HUES6 (cell line): ENCODE results near the gene GFY.

Experiments used
- H3K27ac ChIP-seq: 2 replicates; pipeline ENCODE4 v1.7.0; 2013; ENCODE audit warnings: low read depth, mild to moderate bottlenecking, low read length, inconsistent platforms
- H3K27me3 ChIP-seq: 2 replicates; pipeline ENCODE4 v1.6.1; 2013; ENCODE audit warnings: low read length; ENCODE audit not compliant: control insufficient read depth, insufficient read depth
- H3K36me3 ChIP-seq: 2 replicates; pipeline ENCODE4 v1.6.1; 2013; ENCODE audit warnings: low read length; ENCODE audit not compliant: control insufficient read depth, insufficient read depth
- H3K4me1 ChIP-seq: 2 replicates; pipeline ENCODE4 v1.6.1; 2013; ENCODE audit warnings: low read length; ENCODE audit not compliant: control insufficient read depth, insufficient read depth
- H3K4me3 ChIP-seq: 2 replicates; pipeline ENCODE4 v1.5.1; 2013; ENCODE audit warnings: low read depth, low read length
- H3K9ac ChIP-seq: one replicate; pipeline ENCODE4 v1.6.1; 2013; ENCODE audit warnings: mild to moderate bottlenecking, low read length
- H3K9me3 ChIP-seq: 2 replicates; pipeline ENCODE4 v1.6.1; 2013; ENCODE audit warnings: low read depth, low read length; ENCODE audit not compliant: control insufficient read depth, insufficient read depth

The GFY gene

DNA sequence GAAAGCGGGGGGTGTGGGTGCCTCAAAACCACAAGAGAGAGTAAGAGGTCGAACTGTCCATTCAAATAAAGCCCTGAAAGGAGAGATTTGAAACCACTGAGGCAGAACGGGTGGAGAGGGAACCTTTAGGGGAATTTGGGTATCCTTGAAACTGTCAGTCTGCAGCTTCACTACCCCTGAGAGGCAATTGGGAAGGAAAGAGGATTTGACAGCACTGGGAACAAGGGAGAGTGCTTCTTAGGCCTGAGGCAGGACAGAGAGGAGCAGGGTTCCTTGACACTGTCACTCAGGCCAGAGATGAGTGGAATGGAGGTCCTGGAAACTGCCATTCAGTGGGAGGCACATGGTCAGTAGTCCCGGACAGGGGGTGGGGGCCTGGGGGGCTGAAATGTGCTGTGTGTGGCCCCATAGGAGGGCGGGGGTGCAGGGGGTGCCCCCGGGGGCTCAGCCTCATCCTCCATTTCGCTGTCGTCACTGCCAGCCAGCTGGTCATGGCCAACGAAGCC, 5.0 kb downstream of the GFY start:
- Histone ChIP-seq H3K9ac (no peak overlapping the region), H3K9me3 (no peaks in the 10 kb centered on the region), H3K4me1 (peaks cover 39% of the 10 kb centered on the region), H3K4me3 (no peak overlapping the region), H3K36me3 (no peaks in the 10 kb centered on the region), H3K27me3 (peaks cover 98% of the 10 kb centered on the region), H3K27ac (no peak overlapping the region)

DNA sequence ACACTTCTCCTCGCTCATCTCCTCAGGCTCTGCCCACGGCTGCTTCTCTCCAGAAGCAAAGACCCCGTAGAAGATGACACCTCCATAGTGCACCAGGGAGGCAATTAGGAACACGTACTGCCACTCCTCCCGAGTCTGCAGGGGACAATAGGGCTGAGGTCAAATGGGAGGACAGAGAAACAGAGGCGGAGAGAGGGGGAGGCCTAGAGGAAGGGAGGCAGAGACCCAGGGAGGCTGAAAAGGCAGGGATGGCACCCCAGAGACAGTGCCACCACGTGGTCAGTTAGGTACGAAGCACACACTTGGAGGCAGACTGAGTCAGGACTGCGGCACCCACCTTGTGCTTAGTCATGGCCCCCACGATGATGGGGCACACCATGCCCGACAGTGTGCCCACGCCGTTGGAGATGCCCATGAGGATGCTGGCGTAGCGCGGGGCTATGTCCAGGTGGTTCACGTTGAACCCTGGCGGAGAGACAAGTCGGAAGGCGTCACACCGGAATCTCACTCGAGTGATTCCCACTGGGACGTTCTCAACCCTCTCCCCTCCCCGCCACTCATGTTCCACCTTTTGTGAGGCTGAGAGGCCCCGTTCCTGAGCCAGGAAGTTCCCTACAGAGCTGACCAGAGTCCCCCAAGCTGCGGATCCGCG, 5.6 kb downstream of the GFY start:
- Histone ChIP-seq H3K9me3 (no peaks in the 10 kb centered on the region), H3K27ac (no peak overlapping the region), H3K27me3 (peaks cover 98% of the 10 kb centered on the region), H3K4me1 (peaks cover 35% of the 10 kb centered on the region), H3K4me3 (no peak overlapping the region), H3K9ac (no peak overlapping the region), H3K36me3 (no peaks in the 10 kb centered on the region)

DNA sequence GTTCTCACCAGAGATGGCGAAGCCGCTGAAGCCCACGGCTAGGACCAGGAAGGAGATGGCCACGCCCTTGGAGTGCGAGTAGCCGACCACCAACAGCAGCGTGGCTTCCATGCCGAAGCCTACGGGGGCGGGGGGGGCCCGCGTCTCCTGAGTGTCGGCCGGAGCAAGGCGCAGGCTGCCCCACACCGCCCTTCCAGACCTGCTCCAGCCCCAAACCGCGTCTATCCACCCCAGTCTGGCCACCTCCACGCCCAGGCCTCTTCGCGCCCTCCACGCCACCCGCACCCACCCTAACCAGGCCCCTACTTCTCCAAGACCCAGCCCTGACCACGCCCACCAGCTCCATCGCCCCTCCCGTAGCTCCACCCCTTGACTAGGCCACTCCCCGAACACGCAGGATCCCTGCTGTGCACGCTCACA, 6.2 kb downstream of the GFY start:
- Histone ChIP-seq H3K4me1 (peaks cover 37% of the 10 kb centered on the region), H3K36me3 (no peaks in the 10 kb centered on the region), H3K9me3 (no peaks in the 10 kb centered on the region), H3K27me3 (peaks cover 98% of the 10 kb centered on the region), H3K27ac (no peak overlapping the region), H3K9ac (no peak overlapping the region), H3K4me3 (no peak overlapping the region)

DNA sequence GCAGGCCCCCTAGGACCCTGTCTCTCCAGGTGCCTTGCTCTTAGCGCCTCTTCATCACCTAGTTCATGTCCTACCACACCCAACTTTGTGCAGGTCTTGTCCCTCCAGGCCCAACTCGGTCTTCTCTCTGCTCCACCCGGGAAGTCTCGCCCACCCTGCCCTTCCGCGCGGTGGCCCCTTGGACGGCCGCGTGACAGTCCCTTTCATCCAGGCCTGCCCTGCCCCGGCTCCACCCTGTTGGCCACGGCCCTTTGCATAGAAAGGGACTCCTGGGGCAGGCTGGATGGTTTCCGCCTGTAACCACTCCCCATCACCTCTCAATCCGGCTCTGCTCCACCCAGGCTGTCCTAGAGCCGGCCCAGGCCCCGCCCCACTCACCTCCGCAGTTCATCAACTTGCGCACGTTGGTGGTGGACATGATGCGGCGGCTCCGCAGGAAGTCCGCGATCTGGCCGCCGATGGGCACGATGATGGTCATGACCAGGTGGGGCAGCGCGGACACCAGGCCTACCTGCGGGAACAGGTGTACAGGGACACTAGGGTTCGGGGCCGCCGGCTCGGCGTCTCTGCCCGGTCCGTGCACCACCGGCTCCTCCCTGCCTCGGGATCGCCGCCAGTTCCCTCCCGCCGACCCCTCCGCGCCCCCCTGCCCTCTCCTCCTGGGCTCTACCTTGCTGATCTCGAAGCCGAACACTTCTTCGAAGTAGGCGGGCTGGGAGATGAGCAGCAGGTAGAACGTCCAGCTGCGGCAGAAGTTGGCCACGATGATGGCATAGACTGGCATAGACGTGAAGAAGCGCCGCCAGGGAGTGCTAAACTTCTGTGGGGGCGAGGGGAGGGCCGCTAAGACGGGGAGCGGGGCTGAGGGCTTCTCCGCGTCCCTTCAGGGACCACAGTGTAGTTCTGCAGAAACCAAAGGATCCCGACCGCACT, 7.2 kb downstream of the GFY start:
- Histone ChIP-seq H3K9ac (no peak overlapping the region), H3K27ac (no peak overlapping the region), H3K9me3 (no peaks in the 10 kb centered on the region), H3K4me1 (peaks cover 34% of the 10 kb centered on the region), H3K27me3 (peaks cover 98% of the 10 kb centered on the region), H3K4me3 (peak overlapping the region; percentile 68), H3K36me3 (no peaks in the 10 kb centered on the region)

DNA sequence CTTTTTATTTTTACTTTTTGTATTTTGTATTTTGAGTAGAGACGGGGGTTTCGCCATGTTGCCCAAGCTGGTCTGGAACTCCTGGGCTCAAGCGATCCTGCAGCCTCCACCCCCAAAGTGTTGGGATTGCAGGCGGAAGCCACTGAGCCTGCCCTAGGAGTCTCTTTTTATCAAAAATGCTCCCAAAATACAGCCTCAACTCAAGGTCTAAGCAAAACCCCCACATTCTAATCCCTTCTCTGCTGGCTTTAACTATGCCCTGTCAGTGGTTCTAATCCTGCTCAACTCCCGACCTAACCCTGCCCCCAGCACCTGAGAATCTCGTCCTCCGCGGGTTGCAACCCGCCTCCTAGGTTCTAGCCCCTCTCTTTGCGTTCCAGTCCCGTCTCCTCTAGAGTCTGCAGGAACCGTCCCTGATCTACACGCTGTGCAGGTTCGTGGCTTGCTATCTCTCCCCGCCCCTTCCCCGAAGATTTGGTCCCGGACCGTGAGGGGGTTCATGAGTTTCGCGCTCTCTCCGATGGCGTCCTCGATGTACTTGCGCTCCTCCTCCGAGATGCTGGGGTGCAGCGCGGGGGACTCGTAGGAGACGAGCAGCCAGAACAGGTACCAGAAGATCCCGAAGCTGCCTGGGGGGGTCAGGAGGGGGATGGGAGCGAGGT, 8.2 kb downstream of the GFY start:
- Histone ChIP-seq H3K27ac (no peak overlapping the region), H3K9ac (no peak overlapping the region), H3K27me3 (peaks cover 98% of the 10 kb centered on the region), H3K4me1 (peaks cover 28% of the 10 kb centered on the region), H3K9me3 (no peaks in the 10 kb centered on the region), H3K4me3 (peak overlapping the region; percentile 68; the same call in 1 of the 2 replicates), H3K36me3 (no peaks in the 10 kb centered on the region)

DNA sequence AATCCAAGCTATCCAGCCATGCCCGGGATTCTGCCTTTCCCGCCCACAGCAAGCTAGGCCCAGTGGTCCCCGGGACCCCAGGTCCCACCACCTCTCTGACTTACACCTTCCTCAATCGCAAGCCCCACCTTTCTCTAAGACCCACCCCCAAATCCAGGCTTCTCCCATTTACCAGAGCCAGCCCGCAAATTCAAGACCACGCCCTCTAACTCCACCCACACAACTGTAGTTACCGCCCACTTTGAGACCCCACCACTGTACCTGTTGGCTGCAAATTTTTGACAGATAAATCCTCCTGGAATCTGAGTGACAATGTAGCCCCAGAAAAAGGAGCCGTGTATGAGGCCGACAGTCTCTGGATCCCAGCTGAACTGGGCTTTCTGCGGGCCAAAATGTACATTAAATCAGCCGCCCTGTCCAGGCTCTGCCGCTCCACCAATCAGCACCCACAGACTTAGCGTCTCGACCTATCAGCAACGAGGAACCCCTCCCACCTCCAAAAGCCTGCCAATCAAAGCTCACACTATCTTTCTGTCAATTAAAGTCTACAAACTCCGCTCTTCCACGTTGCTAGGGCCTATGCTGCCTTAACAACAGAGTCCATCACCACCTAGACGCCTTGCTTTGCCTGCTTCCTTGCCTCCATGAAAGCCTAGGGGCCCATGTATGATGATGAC, 9.9 kb downstream of the GFY start:
- Histone ChIP-seq H3K9me3 (no peaks in the 10 kb centered on the region), H3K27me3 (peaks cover 99% of the 10 kb centered on the region), H3K27ac (no peak overlapping the region), H3K36me3 (no peaks in the 10 kb centered on the region), H3K9ac (no peak overlapping the region), H3K4me3 (no peak overlapping the region), H3K4me1 (peaks cover 26% of the 10 kb centered on the region)

DNA sequence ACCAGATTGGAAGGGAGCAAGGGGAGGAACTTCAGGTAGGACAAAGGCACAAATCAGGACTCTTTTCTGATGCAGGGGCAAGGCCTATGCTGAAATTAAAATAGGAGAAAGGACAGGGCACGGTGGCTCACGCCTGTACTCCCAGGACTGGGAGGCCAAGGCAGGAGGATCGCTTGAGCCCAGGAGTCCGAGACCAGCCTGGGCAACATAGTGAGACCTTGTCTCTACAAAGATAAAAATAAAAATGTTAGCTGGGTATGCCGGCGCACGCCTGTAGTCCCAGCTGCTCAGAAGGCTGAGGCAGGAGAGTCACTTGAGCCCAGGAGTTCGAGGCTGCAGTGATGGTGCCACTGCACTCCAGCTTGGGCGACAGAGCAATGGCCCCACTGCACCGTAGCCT, 10.5 kb downstream of the GFY start:
- H3K4me3 ChIP-seq = peak overlapping the region; percentile 36; the same call in 1 of the 2 replicates
- peaks cover 28% of the 10 kb centered on the region for H3K4me1 ChIP-seq
- no peak overlapping the region for H3K27ac ChIP-seq
- H3K36me3 ChIP-seq = no peaks in the 10 kb centered on the region
- peaks cover 99% of the 10 kb centered on the region for H3K27me3 ChIP-seq
- no peak overlapping the region for H3K9ac ChIP-seq
- H3K9me3 ChIP-seq = no peaks in the 10 kb centered on the region

DNA sequence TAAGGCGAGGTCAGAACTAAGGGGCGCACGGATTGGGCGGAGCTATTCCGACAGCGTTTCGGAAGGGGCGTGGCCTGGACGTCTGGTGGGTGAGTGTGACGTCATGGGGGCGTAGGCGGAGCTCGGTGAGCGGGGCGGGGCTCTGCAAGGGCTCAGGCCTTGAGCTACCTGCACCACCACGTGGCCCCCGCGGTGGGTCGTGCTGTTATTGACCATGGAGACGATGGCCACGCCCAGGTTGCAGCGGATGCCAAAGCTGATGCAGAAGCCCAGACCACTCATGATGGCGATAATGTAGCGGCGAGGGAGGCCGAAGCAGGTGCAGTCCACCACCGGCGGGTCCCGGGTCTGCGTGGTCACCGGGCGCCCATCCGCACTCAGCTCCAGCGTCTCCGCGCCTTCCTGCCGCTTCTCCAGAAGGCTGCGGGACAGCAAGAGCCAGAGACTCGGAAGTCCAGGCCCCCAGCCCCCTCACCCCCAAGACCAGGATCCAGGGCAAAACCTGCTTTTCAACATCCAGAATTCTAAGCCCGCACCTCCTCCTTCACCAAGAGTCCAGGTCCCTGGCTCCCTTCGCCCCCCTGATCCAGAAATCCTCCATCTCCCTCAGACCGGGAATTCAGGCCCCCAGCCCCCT, 11.3 kb downstream of the GFY start:
- Histone ChIP-seq H3K27me3 (peaks cover 97% of the 10 kb centered on the region), H3K9me3 (no peaks in the 10 kb centered on the region), H3K27ac (no peak overlapping the region), H3K9ac (no peak overlapping the region), H3K36me3 (no peaks in the 10 kb centered on the region), H3K4me1 (peaks cover 32% of the 10 kb centered on the region), H3K4me3 (peak overlapping the region; percentile 36)

DNA sequence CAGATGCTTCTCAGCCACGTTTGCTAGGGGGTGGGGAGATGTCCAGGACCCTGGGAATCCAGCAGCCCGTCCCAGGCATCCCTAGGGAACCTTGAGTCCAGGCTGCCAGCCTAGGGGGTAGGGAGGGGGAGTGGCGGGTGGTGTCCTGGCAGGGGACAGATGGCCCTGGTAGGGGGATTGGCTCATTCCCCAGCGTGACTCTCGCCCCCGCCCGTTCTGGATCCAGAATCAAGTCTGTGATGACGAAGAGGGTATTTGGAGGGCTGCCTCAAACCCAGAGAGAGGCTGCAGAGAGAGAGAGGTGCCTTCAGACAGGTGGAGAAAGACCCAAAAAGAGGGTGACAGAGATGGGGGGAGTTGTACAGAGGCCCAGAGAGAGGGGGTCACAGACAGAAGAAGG, 12.0 kb downstream of the GFY start:
- Histone ChIP-seq H3K4me3 (no peak overlapping the region), H3K27ac (no peak overlapping the region), H3K27me3 (peaks cover 98% of the 10 kb centered on the region), H3K9ac (no peak overlapping the region), H3K9me3 (no peaks in the 10 kb centered on the region), H3K36me3 (no peaks in the 10 kb centered on the region), H3K4me1 (peaks cover 36% of the 10 kb centered on the region)

DNA sequence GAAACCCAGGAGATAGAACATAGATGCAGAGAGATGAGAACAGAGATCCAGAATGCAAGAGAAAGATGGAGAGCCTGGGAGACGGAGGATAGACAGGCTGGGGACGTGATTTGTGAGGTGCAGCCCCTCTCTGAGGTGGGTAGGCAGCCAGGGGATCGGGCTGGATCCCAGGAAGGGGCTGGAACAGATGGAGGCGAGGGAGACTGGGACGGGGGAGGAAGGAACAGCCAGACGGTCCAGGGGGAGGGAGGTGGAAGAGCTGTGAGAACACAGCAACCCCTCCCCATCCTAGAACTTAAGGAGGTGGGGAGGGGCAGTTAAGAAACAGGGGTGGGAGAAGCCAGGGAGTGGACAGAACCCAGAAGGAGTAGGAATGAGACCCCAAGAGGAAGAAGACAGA, 13.1 kb downstream of the GFY start:
- no peaks in the 10 kb centered on the region for H3K9me3 ChIP-seq
- no peaks in the 10 kb centered on the region for H3K36me3 ChIP-seq
- no peak overlapping the region for H3K4me3 ChIP-seq
- H3K4me1 ChIP-seq = peaks cover 35% of the 10 kb centered on the region
- H3K27me3 ChIP-seq = peaks cover 90% of the 10 kb centered on the region
- no peak overlapping the region for H3K9ac ChIP-seq
- no peak overlapping the region for H3K27ac ChIP-seq
